Hematopoietic multipotent progenitor cell treated with erythropoietin and hydrocortisone succinate and interleukin-3 and kit ligand, for 4 days (in vitro differentiated cells): ENCODE data around the gene SNX10.
A peak's percentile ranks its signal among the peaks of the same experiment; 100 is the strongest.

Source experiments
- DNase-seq: peaks from one replicate; pipeline ENCODE4 v3.0.0-alpha.2; 2015

The SNX10 gene

GRCh38 chr7:26340476-26341018 is 48.9 kb downstream of the SNX10 start:
- no peak for DNase-seq

DNA sequence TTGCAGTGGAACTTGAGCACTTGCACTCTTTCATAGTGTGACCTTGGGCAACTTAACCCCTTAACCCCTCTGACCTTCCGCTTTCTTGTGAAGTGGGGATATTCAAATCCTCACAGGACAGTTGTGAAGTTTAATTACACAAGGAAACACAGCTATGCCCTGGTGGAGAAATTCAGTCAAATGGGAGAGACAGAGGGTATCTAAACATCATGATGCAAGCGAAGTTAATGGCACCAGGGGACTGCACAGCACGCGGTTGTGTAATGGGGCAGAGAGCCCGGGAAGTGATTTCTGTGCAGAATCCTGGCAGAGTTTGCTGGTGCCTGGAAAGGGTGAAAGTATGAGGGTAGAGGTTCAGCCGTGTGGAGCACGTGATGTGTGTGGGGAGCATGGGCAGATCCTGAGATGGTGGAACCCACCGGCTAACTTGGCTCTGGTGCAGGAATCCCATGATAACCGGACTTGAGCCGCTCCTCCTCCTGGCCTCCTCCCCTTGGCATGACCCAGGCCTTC is 51.7 kb downstream of the SNX10 start:
- DNase-seq: no peak

DNA sequence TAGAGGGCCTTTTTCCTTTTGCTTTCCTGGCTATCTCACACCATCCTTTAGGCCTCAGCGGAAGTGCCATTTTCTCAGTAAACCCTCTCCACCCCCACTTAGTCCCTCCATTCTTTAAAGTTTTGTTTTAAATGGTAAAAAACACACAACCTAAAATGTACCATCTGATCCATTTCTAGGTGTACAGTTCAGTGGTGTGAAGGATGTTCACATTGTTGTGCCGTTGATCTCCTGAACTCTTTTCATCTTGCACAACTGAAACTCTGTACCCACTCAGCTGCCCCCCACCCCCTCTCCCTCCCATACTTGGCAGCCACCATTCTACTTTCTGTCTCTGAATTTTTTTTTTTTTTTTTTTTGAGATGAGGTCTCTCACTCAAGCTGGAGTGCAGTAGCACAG is 52.2 kb downstream of the SNX10 start:
- DNase-seq: no peak

DNA sequence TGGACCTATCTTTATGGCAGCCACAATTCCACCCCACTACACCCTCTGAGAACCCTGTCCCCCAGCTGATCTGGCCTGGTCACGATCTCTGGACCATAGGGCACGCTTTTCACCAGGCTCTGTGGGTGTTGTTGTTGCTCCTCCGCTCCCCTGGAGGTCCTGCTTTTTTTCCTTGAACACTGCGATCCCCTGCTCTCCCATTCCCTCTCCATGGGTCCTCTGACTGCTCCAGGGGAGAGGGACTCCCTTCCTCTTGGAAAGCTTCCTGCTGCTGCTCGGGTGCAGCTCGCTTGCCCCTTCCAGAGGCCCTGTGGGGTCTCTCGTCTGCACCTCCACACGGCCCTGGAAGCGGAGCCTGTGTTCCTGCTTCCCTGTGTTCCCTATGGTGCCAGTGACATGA is 53.5 kb downstream of the SNX10 start:
- DNase-seq: no peak

DNA sequence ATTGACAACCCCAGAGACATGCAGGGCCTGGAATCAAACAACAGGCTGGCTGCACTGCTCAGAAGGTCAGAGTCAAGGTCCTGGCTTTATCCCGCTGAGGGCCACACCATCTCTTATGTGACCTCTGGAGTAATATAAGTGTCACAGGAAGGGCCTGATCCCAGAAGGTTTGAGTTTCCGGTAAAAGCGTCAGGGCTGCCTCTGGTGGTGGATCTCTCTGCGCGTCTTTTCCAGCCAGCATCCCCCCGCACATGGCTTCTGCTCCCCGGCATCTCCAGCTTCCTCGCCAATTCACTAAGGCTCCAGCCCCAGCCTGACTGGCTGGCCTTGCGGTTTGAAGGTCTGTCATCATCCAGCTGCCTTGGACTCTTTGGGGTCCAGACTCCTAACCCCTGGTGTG is 54.2 kb downstream of the SNX10 start:
- no peak for DNase-seq

DNA sequence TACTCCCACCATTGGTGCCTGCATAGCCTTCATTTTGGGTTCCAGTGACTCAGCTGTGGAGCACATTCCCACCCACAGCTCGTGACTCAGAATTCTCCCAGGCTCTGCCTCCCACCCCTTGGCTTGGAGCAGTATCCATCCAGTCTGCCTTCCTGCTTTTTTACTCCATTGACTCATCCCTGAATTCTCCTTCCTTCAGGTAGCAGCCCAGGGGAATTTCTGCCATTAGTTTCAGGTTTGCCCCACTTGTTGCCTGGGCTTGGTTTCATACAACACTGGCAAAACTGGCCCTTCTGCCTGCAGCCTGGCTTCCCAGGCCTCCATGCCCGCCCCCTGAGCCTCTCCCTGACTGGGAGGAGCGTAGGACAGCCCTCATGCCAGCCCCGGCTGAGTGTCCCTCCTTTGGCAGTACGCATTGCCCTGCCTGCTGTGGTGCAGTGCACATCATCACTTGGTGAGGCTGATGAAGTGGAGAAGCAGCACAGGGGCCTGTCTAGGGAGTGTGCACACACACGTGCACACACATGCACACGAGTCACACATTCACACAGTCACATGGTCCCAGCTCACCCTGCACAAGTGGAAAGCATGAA is 55.0 kb downstream of the SNX10 start:
- DNase-seq: no peak

GRCh38 chr7:26348234-26348851 is 56.7 kb downstream of the SNX10 start:
- no peak for DNase-seq

- DNase-seq: no peak
Observed at GRCh38 chr7:26349005-26349915, 57.6 kb downstream of the SNX10 start.

- DNase-seq: no peak
Observed at GRCh38 chr7:26351171-26351570, 59.5 kb downstream of the SNX10 start.

- no peak for DNase-seq
Observed at GRCh38 chr7:26356229-26356628, 64.6 kb downstream of the SNX10 start.

DNA sequence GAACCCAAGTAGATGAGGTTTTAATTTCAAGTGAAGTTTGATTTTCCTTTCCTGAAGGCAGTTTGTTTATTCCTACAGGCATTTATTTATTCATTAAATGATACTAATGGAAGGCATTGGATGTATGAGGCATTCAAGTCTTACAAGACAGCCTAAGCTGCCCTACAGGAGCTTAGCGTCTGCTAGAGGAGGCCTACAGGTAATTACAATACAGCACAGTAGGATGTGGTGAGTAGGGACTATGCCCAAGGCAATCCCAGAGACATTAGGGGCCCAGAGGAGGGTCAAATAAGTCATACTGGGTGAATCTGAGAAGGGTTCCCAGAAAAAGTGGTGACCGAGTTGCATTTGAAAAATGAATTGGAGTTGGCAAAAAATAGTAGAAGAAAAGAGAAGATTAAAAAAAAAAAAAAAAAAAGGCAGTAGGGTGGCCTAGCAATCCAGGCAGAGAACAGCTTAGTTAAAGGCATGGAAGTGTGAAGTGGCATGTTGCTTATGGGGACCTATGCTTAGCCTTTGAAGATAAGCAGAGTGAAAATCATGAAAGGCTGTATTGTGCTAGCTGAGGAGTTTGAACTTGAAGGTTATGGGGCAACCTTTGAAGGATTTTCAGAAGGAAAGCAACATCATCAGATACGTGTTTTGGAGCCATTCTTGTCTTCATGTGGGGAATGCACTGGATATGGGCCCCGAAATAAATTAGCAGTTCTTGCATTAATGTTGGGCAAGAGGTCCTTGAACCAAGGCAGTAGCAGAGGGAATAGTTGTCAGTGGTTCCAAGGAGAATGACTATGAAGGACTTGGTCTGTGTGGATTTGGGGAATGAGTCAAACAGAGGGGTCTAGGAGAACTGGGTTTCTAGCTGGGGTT is 65.5 kb downstream of the SNX10 start:
- no peak for DNase-seq

- DNase-seq: no peak
Observed at GRCh38 chr7:26357799-26358151, 66.1 kb downstream of the SNX10 start.

DNA sequence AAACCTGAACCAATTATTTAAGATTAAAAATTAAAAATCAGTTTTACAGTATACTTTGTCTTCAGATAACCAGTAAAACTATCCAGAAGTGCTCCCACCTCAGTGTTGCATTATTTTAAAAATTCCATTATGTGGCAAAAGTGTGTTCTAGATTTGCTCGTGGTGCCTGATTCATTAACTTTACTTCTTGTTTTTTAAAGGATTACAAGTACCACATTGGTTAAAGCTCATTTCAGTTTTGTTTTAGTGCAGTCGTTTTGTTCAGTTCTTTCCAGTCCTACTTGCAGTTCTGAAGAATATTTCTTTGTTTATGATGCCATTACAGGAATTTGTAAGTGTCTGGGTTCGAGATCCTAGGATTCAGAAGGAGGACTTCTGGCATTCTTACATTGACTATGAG is 69.0 kb downstream of the SNX10 start:
- DNase-seq: no peak

GRCh38 chr7:26361637-26362036 is 70.0 kb downstream of the SNX10 start:
- no peak for DNase-seq

- no peak for DNase-seq
Observed at GRCh38 chr7:26363465-26363864, 71.8 kb downstream of the SNX10 start.

GRCh38 chr7:26365077-26365900 is 73.6 kb downstream of the SNX10 start:
- peak; percentile 93 for DNase-seq

DNA sequence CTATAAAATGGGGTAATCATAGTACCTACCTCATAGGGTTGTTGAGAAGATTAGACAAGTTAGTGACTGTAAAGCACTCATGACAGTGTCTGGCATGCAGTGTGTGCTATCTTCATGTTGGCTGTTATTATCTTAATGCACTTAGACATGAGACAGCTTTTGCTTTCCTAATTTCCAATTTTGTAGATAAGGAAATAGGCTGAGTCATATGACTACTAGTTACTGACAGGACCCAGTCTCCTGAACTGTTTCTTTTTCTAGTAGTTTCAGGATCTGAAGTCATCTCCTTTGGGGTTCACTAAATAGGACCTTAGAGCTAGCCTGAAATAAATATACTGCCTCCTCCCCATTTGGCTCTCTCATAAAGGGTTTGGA is 74.2 kb downstream of the SNX10 start:
- peak; percentile 30 for DNase-seq

- DNase-seq: no peak
Observed at GRCh38 chr7:26367219-26367711, 75.6 kb downstream of the SNX10 start.

DNA sequence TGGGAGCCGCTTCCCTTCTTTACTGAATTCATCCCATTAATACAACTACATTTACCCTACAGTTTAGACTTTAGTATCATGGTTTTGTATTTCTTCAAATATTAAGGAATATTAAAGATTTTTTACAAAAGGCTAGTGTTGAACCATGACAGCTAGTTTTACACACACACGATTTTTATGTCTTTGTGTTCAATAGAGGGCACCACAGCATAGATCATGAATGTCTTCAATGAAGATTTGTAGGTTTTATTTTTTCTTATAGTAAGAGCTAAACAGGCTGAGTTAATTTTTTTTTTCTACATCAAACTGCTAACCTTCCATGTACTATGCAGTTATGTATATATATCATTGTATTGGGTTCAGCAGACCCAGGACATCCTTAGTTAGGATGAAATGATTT is 76.9 kb downstream of the SNX10 start:
- peak; percentile 64 for DNase-seq

DNA sequence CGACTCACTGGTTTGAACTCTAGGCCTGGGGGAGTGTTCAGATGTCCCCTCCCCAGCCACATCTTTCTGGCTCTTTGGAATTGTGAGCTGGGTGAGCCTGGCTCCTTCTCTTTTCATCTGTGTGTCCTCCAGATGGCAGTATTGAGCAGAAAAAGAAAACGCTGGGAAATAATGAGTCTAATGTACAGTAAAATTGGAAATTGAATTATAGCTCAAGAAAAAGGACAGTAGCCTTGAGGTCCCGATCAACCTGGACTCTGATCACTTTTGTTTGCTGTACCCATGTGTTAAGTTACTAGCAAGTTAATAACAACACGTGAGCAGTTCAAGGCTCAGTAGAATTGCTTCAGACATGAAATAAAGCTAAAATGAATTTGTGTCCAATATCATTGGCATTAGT is 77.9 kb downstream of the SNX10 start:
- DNase-seq: peak; percentile 89

DNA sequence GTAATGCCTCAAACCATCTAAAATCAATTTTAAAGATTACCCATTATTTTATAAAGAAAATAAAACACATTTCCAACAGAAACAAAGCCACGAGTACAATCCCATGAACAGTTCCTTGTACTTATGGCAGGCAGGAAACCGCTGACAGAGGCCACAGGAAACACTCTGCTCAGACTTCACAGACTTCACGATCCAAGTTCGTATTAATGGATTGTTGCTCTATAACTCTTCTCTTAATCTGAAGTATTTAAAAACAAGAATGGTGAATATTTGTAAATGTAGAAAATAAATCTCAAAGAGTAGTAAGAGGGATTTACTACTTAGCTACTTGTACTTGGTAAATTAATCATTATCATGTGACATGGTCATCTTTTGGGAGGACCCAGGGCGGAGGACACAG is 78.3 kb downstream of the SNX10 start:
- DNase-seq: peak; percentile 71

DNA sequence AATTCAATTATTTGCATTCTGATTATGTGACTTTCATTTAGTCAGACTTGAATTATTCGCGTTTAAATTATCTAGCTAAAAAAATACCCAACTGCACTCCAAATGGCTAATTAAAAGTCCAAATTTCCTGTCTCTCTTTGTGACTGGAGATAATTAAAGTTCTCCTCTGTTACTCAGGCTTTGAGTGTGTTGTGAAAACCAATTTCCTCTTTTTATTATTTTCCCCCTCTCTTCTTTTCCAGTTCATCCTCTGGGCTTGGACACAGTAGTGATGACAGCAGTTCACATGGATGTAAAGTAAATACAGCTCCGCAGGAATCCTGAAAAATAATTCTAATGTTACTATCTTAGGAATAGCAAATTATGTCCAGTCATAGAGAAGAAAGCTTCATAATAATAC is 80.6 kb downstream of the SNX10 start:
- DNase-seq: no peak
